Measurements from ENCODE around the gene PCK1. TPM values are rescaled to one million over a fixed set of nuclear protein-coding genes. Genes with fewer than 3 reads are reported as not detected.

PCK1 gene
- total and polyA plus RNA-seq, 2 of the 8 experiments (the other 6 are each of a cell fraction or from before 2014, with no cell fraction given): not detected

DNA sequence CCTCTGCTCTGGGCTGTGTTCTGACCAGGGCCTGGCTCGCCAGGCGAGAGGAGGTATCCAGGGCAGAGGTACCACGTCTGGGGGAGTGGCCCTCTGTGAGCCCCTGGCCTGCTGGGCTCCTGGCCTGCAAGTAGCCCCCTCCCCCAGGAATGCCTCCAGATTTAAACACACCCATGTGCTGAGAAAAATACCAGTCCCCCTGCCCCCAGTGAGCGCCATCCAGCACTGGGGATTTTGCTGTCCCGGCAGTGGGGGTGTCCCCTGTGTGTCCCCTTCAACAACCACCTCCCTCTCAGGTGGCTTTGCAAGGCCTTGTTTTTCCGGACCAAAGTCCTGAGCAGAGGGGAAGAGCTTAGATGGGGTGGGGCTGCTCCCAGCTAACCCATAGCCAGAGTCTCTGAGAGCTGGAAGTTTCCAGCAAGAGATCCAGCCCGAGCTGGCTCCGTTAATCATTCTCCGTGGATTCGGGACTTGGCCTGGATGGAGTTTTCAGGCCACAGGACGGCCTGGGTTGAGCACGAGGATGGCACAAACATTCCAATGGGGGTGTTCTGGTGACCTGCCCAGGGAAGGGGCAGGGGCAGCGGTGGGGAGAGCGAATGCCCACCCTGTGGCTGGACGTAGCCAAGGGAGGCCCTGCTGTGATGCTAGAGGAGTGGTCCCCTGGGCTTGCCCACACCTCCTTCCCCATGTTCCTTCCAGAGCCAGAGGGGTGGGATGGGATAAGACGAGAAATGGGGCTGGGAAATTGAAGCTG is 29.0 kb downstream of the PCK1 start (continued):
- TF ChIP-seq BACH1 (IDR thresholded peaks at IDR 0.05; ENCODE audit: low read length) (no peak), SP2 (IDR thresholded peaks at IDR 0.05; ENCODE audit: low read length) (no peak), BRCA1 (IDR thresholded peaks at IDR 0.05; ENCODE audit: low read depth, low read length) (no peak), SIRT6 (IDR thresholded peaks at IDR 0.05; ENCODE audit: low read length) (no peak), CBX8 (IDR thresholded peaks at IDR 0.05; ENCODE audit: borderline replicate concordance, low read depth, low read length) (no peak), CEBPB (IDR thresholded peaks at IDR 0.05; ENCODE audit: low read depth, low read length) (no peak), POLR2A (IDR thresholded peaks at IDR 0.05; ENCODE audit: control extremely low read depth in 1 of 2, low read depth in 2 of 2, low read length in 2 of 2) (no peak), SAP30 (IDR thresholded peaks at IDR 0.05; ENCODE audit: insufficient read depth, insufficient replicate concordance, low read length) (no peak), JUN (IDR thresholded peaks at IDR 0.05; ENCODE audit: low read depth, low read length) (no peak)
- TF ChIP-seq, protein P1, sequence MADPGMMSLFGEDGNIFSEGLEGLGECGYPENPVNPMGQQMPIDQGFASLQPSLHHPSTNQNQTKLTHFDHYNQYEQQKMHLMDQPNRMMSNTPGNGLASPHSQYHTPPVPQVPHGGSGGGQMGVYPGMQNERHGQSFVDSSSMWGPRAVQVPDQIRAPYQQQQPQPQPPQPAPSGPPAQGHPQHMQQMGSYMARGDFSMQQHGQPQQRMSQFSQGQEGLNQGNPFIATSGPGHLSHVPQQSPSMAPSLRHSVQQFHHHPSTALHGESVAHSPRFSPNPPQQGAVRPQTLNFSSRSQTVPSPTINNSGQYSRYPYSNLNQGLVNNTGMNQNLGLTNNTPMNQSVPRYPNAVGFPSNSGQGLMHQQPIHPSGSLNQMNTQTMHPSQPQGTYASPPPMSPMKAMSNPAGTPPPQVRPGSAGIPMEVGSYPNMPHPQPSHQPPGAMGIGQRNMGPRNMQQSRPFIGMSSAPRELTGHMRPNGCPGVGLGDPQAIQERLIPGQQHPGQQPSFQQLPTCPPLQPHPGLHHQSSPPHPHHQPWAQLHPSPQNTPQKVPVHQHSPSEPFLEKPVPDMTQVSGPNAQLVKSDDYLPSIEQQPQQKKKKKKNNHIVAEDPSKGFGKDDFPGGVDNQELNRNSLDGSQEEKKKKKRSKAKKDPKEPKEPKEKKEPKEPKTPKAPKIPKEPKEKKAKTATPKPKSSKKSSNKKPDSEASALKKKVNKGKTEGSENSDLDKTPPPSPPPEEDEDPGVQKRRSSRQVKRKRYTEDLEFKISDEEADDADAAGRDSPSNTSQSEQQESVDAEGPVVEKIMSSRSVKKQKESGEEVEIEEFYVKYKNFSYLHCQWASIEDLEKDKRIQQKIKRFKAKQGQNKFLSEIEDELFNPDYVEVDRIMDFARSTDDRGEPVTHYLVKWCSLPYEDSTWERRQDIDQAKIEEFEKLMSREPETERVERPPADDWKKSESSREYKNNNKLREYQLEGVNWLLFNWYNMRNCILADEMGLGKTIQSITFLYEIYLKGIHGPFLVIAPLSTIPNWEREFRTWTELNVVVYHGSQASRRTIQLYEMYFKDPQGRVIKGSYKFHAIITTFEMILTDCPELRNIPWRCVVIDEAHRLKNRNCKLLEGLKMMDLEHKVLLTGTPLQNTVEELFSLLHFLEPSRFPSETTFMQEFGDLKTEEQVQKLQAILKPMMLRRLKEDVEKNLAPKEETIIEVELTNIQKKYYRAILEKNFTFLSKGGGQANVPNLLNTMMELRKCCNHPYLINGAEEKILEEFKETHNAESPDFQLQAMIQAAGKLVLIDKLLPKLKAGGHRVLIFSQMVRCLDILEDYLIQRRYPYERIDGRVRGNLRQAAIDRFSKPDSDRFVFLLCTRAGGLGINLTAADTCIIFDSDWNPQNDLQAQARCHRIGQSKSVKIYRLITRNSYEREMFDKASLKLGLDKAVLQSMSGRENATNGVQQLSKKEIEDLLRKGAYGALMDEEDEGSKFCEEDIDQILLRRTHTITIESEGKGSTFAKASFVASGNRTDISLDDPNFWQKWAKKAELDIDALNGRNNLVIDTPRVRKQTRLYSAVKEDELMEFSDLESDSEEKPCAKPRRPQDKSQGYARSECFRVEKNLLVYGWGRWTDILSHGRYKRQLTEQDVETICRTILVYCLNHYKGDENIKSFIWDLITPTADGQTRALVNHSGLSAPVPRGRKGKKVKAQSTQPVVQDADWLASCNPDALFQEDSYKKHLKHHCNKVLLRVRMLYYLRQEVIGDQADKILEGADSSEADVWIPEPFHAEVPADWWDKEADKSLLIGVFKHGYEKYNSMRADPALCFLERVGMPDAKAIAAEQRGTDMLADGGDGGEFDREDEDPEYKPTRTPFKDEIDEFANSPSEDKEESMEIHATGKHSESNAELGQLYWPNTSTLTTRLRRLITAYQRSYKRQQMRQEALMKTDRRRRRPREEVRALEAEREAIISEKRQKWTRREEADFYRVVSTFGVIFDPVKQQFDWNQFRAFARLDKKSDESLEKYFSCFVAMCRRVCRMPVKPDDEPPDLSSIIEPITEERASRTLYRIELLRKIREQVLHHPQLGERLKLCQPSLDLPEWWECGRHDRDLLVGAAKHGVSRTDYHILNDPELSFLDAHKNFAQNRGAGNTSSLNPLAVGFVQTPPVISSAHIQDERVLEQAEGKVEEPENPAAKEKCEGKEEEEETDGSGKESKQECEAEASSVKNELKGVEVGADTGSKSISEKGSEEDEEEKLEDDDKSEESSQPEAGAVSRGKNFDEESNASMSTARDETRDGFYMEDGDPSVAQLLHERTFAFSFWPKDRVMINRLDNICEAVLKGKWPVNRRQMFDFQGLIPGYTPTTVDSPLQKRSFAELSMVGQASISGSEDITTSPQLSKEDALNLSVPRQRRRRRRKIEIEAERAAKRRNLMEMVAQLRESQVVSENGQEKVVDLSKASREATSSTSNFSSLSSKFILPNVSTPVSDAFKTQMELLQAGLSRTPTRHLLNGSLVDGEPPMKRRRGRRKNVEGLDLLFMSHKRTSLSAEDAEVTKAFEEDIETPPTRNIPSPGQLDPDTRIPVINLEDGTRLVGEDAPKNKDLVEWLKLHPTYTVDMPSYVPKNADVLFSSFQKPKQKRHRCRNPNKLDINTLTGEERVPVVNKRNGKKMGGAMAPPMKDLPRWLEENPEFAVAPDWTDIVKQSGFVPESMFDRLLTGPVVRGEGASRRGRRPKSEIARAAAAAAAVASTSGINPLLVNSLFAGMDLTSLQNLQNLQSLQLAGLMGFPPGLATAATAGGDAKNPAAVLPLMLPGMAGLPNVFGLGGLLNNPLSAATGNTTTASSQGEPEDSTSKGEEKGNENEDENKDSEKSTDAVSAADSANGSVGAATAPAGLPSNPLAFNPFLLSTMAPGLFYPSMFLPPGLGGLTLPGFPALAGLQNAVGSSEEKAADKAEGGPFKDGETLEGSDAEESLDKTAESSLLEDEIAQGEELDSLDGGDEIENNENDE (IDR thresholded peaks at IDR 0.05; ENCODE audit: insufficient replicate concordance, low read length): no peak

All from H1 (cell line).